ENCODE measurements around the gene SPOP.

- TF ChIP-seq CTCF (IDR thresholded peaks at IDR 0.05 in 4 of 5, conservative IDR thresholded peaks at IDR 0.05 in 1 of 5) (no peak), POLR2A (IDR thresholded peaks at IDR 0.05) (no peak)
Observed at GRCh38 chr17:49630113-49630900, 47.6 kb downstream of the SPOP start.

All from gastrocnemius medialis (tissue), 4 donors.